PC-9 (cell line): ENCODE results near the gene EVI5L.

Experiments used
- EZH2 ChIP-seq: fragments of 200-600 bp; sonication (generic); IDR thresholded peaks from 2 replicates; pipeline ENCODE4 v1.8.0; 2017; ENCODE audit warnings: antibody characterized with exemption, low read depth
- TF ChIP-seq, protein P1 (sequence below): fragments of 200-600 bp; sonication (generic); conservative IDR thresholded peaks from 2 replicates; pipeline ENCODE4 v1.6.1; 2017; ENCODE audit warnings: mixed run types, antibody characterized with exemption, mild to moderate bottlenecking, moderate library complexity

DNA sequence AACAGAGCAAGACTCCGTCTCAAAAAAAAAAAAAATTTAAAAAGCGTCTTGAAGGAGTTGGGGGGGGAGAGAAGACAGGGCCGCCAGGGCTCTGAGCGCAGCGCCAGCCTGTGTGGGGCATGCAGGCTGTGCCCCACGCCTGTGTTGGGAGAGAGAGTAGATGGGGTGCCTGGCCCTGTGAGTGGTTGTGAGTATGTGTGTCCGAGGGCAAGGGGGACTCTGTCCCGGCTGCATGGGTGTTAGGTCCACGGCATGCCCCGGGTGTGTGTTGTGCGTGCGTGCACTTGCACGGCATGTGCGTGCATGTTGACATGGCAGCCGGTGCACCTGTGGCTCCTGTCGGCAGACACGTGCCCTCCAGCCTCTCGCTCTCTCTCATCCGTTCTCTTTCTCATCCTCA is 77.1 kb downstream of the EVI5L start:
- TF ChIP-seq, protein P1, sequence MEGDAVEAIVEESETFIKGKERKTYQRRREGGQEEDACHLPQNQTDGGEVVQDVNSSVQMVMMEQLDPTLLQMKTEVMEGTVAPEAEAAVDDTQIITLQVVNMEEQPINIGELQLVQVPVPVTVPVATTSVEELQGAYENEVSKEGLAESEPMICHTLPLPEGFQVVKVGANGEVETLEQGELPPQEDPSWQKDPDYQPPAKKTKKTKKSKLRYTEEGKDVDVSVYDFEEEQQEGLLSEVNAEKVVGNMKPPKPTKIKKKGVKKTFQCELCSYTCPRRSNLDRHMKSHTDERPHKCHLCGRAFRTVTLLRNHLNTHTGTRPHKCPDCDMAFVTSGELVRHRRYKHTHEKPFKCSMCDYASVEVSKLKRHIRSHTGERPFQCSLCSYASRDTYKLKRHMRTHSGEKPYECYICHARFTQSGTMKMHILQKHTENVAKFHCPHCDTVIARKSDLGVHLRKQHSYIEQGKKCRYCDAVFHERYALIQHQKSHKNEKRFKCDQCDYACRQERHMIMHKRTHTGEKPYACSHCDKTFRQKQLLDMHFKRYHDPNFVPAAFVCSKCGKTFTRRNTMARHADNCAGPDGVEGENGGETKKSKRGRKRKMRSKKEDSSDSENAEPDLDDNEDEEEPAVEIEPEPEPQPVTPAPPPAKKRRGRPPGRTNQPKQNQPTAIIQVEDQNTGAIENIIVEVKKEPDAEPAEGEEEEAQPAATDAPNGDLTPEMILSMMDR, result no peak
- TF ChIP-seq EZH2, result no peak
